Type B pancreatic cell (in vitro differentiated cells): ENCODE data around the gene NDE1. TPM values are rescaled to one million over a fixed set of nuclear protein-coding genes. Genes with fewer than 3 reads are reported as not detected.

Source experiments
- DNase-seq: peaks from one replicate; pipeline ENCODE4 v3.0.0; 2021; ENCODE audit warnings: mixed read lengths; ENCODE audit not compliant: unreplicated experiment; ENCODE audit errors: extremely low spot score
- H3K27ac Mint-ChIP-seq: 2 replicates; pipeline ENCODE4 v1.8.0; 2021; ENCODE audit warnings: mild to moderate bottlenecking, mixed read lengths
- H3K27me3 Mint-ChIP-seq: 2 replicates; pipeline ENCODE4 v1.8.0; 2021; ENCODE audit warnings: mixed read lengths
- H3K36me3 Mint-ChIP-seq: 2 replicates; pipeline ENCODE4 v1.8.0; 2021; ENCODE audit warnings: mixed read lengths
- H3K4me1 Mint-ChIP-seq: one replicate; pipeline ENCODE4 v1.8.0; 2021; ENCODE audit warnings: mixed read lengths; ENCODE audit not compliant: unreplicated experiment
- H3K4me3 Mint-ChIP-seq: 2 replicates; pipeline ENCODE4 v1.8.0; 2021; ENCODE audit warnings: mild to moderate bottlenecking, mixed read lengths
- H3K9me3 Mint-ChIP-seq: 2 replicates; pipeline ENCODE4 v1.8.0; 2021; ENCODE audit warnings: mixed read lengths
- total RNA-seq: library from RNA; stranded (reverse); gene quantifications from 2 replicates; pipeline ENCODE4 v1.2.1, GENCODE V29; 2021; ENCODE audit warnings: low replicate concordance
- TF ChIP-seq, protein P1 (sequence below): fragments of 200-600 bp; sonication (generic); conservative IDR thresholded peaks from 2 replicates; pipeline ENCODE4 v1.5.0; 2021; ENCODE audit warnings: antibody characterized with exemption, mild to moderate bottlenecking

Gene NDE1
- total RNA-seq, 1 donor from 2014 or later: 76.4 TPM

DNA sequence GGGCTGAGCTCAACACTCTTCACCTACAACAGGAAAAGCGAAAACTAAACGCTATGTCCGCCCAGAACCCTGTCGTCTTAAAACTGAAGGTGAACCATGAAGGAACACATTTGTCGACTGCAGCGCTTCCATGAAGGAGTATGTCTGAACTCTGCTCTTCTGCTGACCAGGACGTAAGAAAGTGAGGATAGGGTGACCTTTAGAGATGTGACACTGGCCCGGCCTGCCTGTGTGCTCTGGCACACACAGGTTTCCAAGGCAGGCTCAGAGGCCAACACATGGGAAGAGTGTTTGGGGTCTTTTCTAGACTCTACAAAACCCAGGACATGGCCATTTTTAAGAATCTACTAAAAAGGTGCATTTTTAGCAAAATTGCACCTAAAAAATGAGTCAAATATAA, 28.2 kb upstream of the NDE1 start:
- TF ChIP-seq, protein P1, sequence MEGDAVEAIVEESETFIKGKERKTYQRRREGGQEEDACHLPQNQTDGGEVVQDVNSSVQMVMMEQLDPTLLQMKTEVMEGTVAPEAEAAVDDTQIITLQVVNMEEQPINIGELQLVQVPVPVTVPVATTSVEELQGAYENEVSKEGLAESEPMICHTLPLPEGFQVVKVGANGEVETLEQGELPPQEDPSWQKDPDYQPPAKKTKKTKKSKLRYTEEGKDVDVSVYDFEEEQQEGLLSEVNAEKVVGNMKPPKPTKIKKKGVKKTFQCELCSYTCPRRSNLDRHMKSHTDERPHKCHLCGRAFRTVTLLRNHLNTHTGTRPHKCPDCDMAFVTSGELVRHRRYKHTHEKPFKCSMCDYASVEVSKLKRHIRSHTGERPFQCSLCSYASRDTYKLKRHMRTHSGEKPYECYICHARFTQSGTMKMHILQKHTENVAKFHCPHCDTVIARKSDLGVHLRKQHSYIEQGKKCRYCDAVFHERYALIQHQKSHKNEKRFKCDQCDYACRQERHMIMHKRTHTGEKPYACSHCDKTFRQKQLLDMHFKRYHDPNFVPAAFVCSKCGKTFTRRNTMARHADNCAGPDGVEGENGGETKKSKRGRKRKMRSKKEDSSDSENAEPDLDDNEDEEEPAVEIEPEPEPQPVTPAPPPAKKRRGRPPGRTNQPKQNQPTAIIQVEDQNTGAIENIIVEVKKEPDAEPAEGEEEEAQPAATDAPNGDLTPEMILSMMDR: no peak
- Mint-ChIP-seq H3K4me3 (no peak overlapping the region), H3K27ac (no peak overlapping the region), H3K4me1 (no peaks in the 10 kb centered on the region), H3K9me3 (no peaks in the 10 kb centered on the region), H3K36me3 (peaks cover 39% of the 10 kb centered on the region), H3K27me3 (no peaks in the 10 kb centered on the region)
- DNase-seq: no peak

DNA sequence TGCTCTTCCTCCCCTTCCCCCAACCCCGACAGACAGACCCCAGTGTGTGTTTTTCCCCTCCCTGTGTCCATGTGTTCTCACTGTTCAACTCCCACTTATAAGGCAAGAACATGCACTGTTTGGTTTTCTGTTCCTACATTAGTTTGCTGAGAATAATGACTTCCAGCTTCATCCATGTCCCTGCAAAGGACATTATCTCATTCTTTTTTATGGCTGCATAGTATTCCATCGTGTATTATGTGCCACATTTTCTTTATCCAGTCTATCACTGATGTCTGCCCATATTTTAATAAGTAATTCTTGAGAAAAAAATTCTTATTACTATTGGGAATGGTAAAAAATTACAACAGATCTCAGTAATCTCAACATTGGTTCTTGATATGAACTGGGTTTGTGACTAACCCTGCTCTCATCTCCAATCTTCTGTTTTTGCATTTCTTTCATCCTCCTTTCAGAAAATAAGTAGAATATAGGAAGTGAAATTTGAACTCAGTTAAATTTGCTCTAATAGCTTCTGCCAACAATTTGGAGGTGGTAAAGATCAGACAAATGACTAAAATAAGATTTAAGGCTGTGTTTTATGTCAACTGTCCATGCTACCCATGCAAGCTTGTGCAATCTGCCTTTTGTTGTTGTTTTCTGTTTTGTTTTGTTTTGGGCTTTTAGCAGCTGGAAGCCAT, 18.2 kb upstream of the NDE1 start:
- H3K9me3 Mint-ChIP-seq: no peaks in the 10 kb centered on the region
- peaks cover 14% of the 10 kb centered on the region for H3K36me3 Mint-ChIP-seq
- no peaks in the 10 kb centered on the region for H3K27me3 Mint-ChIP-seq
- no peak for DNase-seq
- no peak overlapping the region for H3K27ac Mint-ChIP-seq
- no peaks in the 10 kb centered on the region for H3K4me1 Mint-ChIP-seq
- H3K4me3 Mint-ChIP-seq: no peak overlapping the region
- TF ChIP-seq, protein P1: no peak

DNA sequence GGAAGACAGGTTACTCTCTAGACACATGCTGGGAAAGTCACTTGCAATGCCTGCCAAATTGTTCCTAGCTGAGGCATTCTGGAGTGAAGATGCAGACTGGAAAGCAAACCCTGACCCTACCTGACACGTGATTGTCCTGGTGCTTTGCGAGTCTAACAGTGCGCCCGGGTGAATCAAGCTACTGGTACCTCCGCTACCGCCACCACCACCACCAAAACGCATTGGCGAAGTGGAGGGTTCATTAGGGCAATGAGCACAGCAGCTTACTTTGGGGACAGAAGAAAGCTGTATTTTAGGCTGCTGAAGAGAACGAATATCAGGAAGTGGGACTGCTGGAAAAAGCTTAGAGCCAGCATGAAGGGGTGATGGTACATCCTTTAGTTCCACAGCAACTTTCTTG, 14.1 kb upstream of the NDE1 start:
- no peak overlapping the region for H3K27ac Mint-ChIP-seq
- TF ChIP-seq, protein P1: no peak
- H3K36me3 Mint-ChIP-seq: peaks cover 19% of the 10 kb centered on the region
- H3K4me3 Mint-ChIP-seq: no peak overlapping the region
- no peak for DNase-seq
- peaks cover 4% of the 10 kb centered on the region for H3K4me1 Mint-ChIP-seq
- no peaks in the 10 kb centered on the region for H3K9me3 Mint-ChIP-seq
- no peaks in the 10 kb centered on the region for H3K27me3 Mint-ChIP-seq

DNA sequence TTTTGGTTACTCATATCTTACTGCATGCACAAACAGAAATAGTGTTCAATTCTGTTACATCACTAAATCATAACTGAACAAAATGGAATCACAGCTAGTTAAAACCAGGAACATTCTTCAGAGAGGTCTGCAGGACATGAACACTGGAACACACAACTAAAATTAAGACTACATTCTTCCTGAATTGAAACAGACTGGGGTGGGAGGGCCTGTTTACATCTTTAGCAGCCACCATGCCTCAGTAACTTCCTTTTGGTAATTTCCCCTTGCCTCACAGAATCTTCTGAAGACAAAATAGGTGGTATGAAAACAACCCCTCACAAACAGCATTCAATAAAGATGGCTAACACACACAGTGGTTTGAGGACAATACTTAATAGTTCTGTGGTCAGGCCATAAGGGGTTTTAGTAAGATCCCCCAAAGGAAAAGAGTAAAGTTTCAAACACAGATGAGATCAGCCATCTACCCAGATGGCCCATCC, 13.6 kb upstream of the NDE1 start:
- peaks cover 19% of the 10 kb centered on the region for H3K36me3 Mint-ChIP-seq
- peaks cover 8% of the 10 kb centered on the region for H3K4me1 Mint-ChIP-seq
- H3K27ac Mint-ChIP-seq: no peak overlapping the region
- DNase-seq: no peak
- H3K27me3 Mint-ChIP-seq: no peaks in the 10 kb centered on the region
- no peaks in the 10 kb centered on the region for H3K9me3 Mint-ChIP-seq
- H3K4me3 Mint-ChIP-seq: no peak overlapping the region
- TF ChIP-seq, protein P1: no peak

DNA sequence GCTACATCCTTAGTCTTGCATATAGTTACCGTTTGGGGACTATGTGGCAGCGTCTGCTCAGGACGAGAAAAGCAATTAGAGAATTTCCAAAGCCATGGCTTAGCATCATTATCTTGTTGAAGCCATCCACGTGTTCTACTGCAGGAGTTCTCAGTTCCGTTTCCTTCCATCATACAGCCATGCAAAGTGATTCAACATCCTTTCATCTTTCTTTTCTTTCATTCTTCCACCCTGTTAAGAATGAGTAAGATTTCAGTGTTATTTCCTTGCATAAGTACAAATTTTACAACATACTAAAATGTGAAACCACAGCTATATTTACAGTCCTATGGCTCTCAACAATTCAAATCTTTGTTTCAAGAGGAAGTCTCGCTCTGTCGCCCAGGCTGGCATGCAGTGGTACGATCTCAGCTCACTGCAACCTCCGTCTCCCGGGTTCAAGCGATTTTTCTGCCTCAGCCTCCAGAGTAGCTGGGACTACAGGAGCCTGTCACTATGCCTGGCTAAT, 10.9 kb upstream of the NDE1 start:
- no peak overlapping the region for H3K4me3 Mint-ChIP-seq
- H3K27ac Mint-ChIP-seq: no peak overlapping the region
- H3K27me3 Mint-ChIP-seq: no peaks in the 10 kb centered on the region
- TF ChIP-seq, protein P1: no peak
- no peaks in the 10 kb centered on the region for H3K9me3 Mint-ChIP-seq
- peaks cover 21% of the 10 kb centered on the region for H3K4me1 Mint-ChIP-seq
- peaks cover 10% of the 10 kb centered on the region for H3K36me3 Mint-ChIP-seq
- no peak for DNase-seq
